ENCODE measurements around the gene OR5C1. TPM values are rescaled to one million over a fixed set of nuclear protein-coding genes. Genes with fewer than 3 reads are reported as not detected.
A peak's percentile ranks its signal among the peaks of the same experiment; 100 is the strongest.

Gene OR5C1
- total RNA-seq, 2 donors from 2014 or later, result not detected

DNA sequence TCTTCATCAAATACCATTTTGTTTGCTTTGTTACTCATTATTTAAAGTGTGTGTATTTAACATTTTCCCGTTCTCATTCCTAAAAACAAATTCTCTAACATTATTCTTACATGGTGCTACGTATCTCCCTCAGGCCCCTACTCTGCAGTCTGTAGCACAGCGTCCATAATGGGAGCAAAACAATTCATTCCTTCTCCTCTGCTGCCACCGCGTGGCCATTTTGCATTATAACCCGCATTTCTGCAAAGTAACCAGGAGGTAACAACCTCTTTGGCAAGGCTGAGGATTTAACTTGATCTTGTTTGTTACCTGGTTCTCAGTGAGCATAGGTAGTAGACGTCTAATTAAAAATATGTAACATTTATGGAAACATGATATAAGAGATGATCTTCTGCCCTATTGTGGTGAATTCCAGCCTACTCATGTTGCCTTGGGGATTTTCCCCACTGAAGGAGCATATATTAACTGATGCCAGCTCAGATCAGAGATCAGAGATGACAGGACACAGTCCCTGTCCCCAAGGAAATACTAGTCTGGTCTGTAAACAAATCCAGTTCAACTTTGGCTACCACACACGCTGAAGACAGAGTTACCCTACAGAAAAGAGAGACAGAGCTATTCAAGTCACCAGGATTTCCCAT lies 21.7 kb downstream of the OR5C1 start:
- Histone ChIP-seq H3K27me3 (no peaks in the 10 kb centered on the region), H3K4me1 (no peaks in the 10 kb centered on the region), H3K9me3 (no peaks in the 10 kb centered on the region), H3K27ac (no peak overlapping the region), H3K36me3 (no peaks in the 10 kb centered on the region), H3K9ac (ENCODE audit: low read depth in 2 of 2, low read length in 2 of 2) (no peak overlapping the region), H3K4me3 (no peak overlapping the region)
- DNase-seq, result peak; percentile 71
- TF ChIP-seq, protein P1, sequence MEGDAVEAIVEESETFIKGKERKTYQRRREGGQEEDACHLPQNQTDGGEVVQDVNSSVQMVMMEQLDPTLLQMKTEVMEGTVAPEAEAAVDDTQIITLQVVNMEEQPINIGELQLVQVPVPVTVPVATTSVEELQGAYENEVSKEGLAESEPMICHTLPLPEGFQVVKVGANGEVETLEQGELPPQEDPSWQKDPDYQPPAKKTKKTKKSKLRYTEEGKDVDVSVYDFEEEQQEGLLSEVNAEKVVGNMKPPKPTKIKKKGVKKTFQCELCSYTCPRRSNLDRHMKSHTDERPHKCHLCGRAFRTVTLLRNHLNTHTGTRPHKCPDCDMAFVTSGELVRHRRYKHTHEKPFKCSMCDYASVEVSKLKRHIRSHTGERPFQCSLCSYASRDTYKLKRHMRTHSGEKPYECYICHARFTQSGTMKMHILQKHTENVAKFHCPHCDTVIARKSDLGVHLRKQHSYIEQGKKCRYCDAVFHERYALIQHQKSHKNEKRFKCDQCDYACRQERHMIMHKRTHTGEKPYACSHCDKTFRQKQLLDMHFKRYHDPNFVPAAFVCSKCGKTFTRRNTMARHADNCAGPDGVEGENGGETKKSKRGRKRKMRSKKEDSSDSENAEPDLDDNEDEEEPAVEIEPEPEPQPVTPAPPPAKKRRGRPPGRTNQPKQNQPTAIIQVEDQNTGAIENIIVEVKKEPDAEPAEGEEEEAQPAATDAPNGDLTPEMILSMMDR (IDR thresholded peaks at IDR 0.05), result peak; percentile 74
- intact Hi-C loops (cut with DNase I), result loop anchor here (2.0 kb wide), 1 partner anchor 346 kb away; no protein-coding TSS in a partner anchor

DNA sequence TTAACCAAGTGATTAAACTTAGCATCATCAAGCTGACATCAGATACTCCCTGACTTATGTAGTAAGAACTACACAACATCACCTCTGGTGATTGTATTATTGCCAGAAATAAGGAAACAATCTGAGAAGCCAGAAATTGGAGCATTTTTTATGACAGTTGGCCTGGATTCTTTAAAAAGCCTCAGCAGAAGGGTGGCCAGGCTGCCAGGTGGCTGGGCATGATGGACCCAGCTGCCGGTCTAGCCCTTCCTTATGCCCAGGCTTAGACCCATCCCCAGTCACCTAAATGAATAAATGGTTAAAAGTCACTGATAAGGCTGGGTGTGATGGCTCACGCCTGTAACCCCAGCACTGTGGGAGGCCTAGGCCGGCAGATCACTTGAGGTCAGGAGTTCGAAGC lies 24.0 kb downstream of the OR5C1 start:
- H3K27ac ChIP-seq, result no peak overlapping the region
- H3K4me1 ChIP-seq, result no peaks in the 10 kb centered on the region
- TF ChIP-seq, protein P1 (IDR thresholded peaks at IDR 0.05), result no peak

DNA sequence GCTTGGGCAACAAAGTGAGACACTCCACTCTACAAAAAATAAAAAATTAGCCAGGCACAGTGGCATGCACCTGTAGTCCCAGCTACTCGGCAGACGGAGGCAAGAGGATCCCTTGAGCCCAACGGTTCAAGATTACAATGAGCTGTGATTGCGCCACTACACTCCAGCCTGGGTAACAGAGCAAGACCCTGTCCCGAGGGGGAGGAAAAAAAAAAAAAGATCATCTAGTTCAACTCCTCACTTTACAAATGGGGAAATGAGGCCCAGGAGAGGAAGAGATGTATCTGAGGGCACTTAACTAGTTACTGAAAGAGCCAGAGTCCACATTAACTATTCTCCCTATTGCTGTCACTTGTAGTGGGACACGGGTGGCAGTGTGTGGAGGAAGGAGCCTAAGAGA lies 25.8 kb downstream of the OR5C1 start:
- Histone ChIP-seq H3K27ac (no peak overlapping the region), H3K4me1 (no peaks in the 10 kb centered on the region), H3K36me3 (no peaks in the 10 kb centered on the region), H3K9ac (ENCODE audit: low read depth in 2 of 2, low read length in 2 of 2) (no peak overlapping the region), H3K9me3 (no peaks in the 10 kb centered on the region), H3K27me3 (no peaks in the 10 kb centered on the region), H3K4me3 (no peak overlapping the region)
- TF ChIP-seq, protein P1 (IDR thresholded peaks at IDR 0.05), result no peak
- intact Hi-C loops (cut with DNase I), result no loop called here
- no peak for DNase-seq

More for the DNA sequence above, 24.0 kb downstream of the OR5C1 start:
- no peaks in the 10 kb centered on the region for H3K9me3 ChIP-seq
- DNase-seq, result no peak
- H3K36me3 ChIP-seq, result no peaks in the 10 kb centered on the region
- no peak overlapping the region for H3K4me3 ChIP-seq
- intact Hi-C loops (cut with DNase I), result no loop called here
- H3K27me3 ChIP-seq, result no peaks in the 10 kb centered on the region
- H3K9ac ChIP-seq (ENCODE audit: low read depth in 2 of 2, low read length in 2 of 2), result no peak overlapping the region

DNA sequence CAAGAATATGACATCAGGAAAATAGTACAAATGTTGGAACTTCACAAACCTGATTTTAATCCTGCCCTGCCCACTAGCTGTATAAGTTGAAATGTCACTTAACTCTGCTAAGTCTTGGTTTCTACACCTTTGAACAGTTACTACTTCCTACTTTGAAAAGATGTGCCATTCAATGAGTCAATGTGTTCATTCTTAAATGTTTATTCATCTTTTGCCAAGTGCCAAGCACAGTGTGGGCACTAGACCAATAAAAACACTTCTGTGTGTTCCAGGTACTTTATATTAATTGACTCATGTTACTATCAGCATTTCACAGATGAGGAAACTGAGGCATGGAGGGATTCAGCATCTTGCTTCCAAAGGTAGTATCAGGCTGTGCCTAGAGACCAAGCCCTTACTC lies 26.8 kb downstream of the OR5C1 start:
- intact Hi-C loops (cut with DNase I), result no loop called here
- Histone ChIP-seq H3K27ac (no peak overlapping the region), H3K9ac (ENCODE audit: low read depth in 2 of 2, low read length in 2 of 2) (no peak overlapping the region), H3K27me3 (no peaks in the 10 kb centered on the region), H3K36me3 (no peaks in the 10 kb centered on the region), H3K9me3 (no peaks in the 10 kb centered on the region), H3K4me1 (no peaks in the 10 kb centered on the region), H3K4me3 (no peak overlapping the region)
- TF ChIP-seq, protein P1 (IDR thresholded peaks at IDR 0.05), result no peak
- no peak for DNase-seq

DNA sequence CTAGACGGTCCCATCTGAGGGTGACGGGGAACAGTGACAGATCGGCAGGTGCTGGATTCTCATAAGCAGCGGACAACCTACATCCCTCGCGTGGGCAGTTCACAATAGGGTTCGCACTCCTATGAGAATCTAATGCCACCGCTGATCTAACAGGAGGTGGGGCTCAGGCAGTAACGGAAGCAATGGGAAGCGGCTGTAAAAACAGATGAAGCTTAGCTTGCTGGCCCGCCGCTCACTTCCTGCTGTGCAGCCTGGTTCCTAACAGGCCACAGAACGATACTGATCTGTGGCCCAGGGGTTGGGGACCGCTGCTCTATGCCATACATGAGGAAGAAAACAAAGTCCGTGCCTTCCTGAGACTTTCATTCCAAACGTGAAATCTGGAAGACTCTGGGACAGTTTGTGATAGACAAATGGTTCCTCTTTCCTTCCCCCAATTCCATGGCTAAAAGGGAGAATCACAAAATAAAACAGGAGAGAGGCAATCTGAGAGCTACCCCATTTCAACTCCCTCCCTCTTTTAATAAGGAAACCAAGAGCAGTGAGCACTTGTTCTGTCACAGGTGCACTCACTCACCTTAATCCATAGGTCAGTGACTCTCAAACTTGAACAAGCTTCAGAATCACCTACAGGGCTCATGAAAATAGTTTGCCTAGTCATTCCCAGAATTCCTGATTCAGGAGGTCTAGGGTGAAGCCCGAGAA lies 27.6 kb downstream of the OR5C1 start:
- Histone ChIP-seq H3K9ac (ENCODE audit: low read depth in 2 of 2, low read length in 2 of 2) (no peak overlapping the region), H3K4me1 (no peaks in the 10 kb centered on the region), H3K27ac (no peak overlapping the region), H3K36me3 (no peaks in the 10 kb centered on the region), H3K4me3 (no peak overlapping the region), H3K9me3 (no peaks in the 10 kb centered on the region), H3K27me3 (no peaks in the 10 kb centered on the region)
- peak; percentile 31 for DNase-seq
- TF ChIP-seq, protein P1 (IDR thresholded peaks at IDR 0.05), result no peak
- intact Hi-C loops (cut with DNase I), result no loop called here
